ENCODE measurements around the gene MAGEA11.
"Not testable (repeated sequence)": the region's sequence is repeated elsewhere in the genome, so short reads cannot be mapped to it uniquely, and the experiment has no call there.

MAGEA11 gene

GRCh38 chrX:149718757-149719156 lies 6.9 kb downstream of the MAGEA11 start:
- no peak for DNase-seq (ENCODE audit: extremely low read depth, low read depth)
- no peak overlapping the region for H3K4me3 ChIP-seq (replicated peaks; ENCODE audit: low read depth, low read length)
- TF ChIP-seq CTCF (IDR thresholded peaks at IDR 0.05; ENCODE audit: low read depth, low read length, missing control alignments), result no peak

GRCh38 chrX:149720021-149720689 lies 8.3 kb downstream of the MAGEA11 start:
- no peak for TF ChIP-seq CTCF (IDR thresholded peaks at IDR 0.05; ENCODE audit: low read depth, low read length, missing control alignments)
- no peak for DNase-seq (ENCODE audit: extremely low read depth, low read depth)
- H3K4me3 ChIP-seq (replicated peaks; ENCODE audit: low read depth, low read length), result no peak overlapping the region

GRCh38 chrX:149721241-149721640 lies 9.4 kb downstream of the MAGEA11 start:
- DNase-seq (ENCODE audit: extremely low read depth, low read depth); H3K4me3 ChIP-seq (replicated peaks; ENCODE audit: low read depth, low read length): not testable (repeated sequence)

GRCh38 chrX:149721778-149722177 lies 9.9 kb downstream of the MAGEA11 start:
- TF ChIP-seq CTCF (IDR thresholded peaks at IDR 0.05; ENCODE audit: low read depth, low read length, missing control alignments), result no peak
- no peak for DNase-seq (ENCODE audit: extremely low read depth, low read depth)
- H3K4me3 ChIP-seq (replicated peaks; ENCODE audit: low read depth, low read length), result no peak overlapping the region

GRCh38 chrX:149723583-149724118 lies 11.8 kb downstream of the MAGEA11 start:
- not testable (repeated sequence) for H3K4me3 ChIP-seq (replicated peaks; ENCODE audit: low read depth, low read length); DNase-seq (ENCODE audit: extremely low read depth, low read depth)

- not testable (repeated sequence) for DNase-seq (ENCODE audit: extremely low read depth, low read depth); H3K4me3 ChIP-seq (replicated peaks; ENCODE audit: low read depth, low read length)
These were observed 15.4 kb downstream of the MAGEA11 start for GRCh38 chrX:149727308-149727707.

GRCh38 chrX:149742269-149742668 lies 30.4 kb downstream of the MAGEA11 start:
- DNase-seq (ENCODE audit: extremely low read depth, low read depth); H3K4me3 ChIP-seq (replicated peaks; ENCODE audit: low read depth, low read length): not testable (repeated sequence)

- not testable (repeated sequence) for H3K4me3 ChIP-seq (replicated peaks; ENCODE audit: low read depth, low read length); DNase-seq (ENCODE audit: extremely low read depth, low read depth)
These were observed 34.6 kb downstream of the MAGEA11 start for GRCh38 chrX:149746390-149747007.

- DNase-seq (ENCODE audit: extremely low read depth, low read depth), result no peak
- TF ChIP-seq CTCF (IDR thresholded peaks at IDR 0.05; ENCODE audit: low read depth, low read length, missing control alignments), result no peak
- no peak overlapping the region for H3K4me3 ChIP-seq (replicated peaks; ENCODE audit: low read depth, low read length)
These were observed 45.6 kb downstream of the MAGEA11 start for GRCh38 chrX:149757206-149758067.

All from HFF-Myc (cell line).